Nephron progenitor cell (in vitro differentiated cells): Measurements from ENCODE around the gene ZNF664.

ENCODE experiments used
- DNase-seq: peaks from one replicate; pipeline ENCODE4 v3.0.0; 2021
- H3K27ac Mint-ChIP-seq: 2 replicates; pipeline ENCODE4 v1.8.0; 2021; ENCODE audit warnings: mild to moderate bottlenecking, moderate library complexity, mixed read lengths
- H3K27me3 Mint-ChIP-seq: 2 replicates; pipeline ENCODE4 v1.8.0; 2021; ENCODE audit warnings: mild to moderate bottlenecking, low read depth, mixed read lengths; ENCODE audit not compliant: poor library complexity
- H3K36me3 Mint-ChIP-seq: 2 replicates; pipeline ENCODE4 v1.8.0; 2021; ENCODE audit warnings: low read depth, mixed read lengths
- H3K4me1 Mint-ChIP-seq: 2 replicates; pipeline ENCODE4 v1.8.0; 2021; ENCODE audit warnings: mixed read lengths
- H3K4me3 Mint-ChIP-seq: 2 replicates; pipeline ENCODE4 v1.8.0; 2021; ENCODE audit warnings: mild to moderate bottlenecking, moderate library complexity, mixed read lengths
- H3K9me3 Mint-ChIP-seq: 2 replicates; pipeline ENCODE4 v1.8.0; 2021; ENCODE audit warnings: mild to moderate bottlenecking, moderate library complexity, mixed read lengths
- CTCF ChIP-seq: fragments of 200-600 bp; sonication (generic); IDR thresholded peaks from 2 replicates; pipeline ENCODE4 v1.5.0; 2021; ENCODE audit warnings: antibody characterized with exemption

ZNF664 gene

DNA sequence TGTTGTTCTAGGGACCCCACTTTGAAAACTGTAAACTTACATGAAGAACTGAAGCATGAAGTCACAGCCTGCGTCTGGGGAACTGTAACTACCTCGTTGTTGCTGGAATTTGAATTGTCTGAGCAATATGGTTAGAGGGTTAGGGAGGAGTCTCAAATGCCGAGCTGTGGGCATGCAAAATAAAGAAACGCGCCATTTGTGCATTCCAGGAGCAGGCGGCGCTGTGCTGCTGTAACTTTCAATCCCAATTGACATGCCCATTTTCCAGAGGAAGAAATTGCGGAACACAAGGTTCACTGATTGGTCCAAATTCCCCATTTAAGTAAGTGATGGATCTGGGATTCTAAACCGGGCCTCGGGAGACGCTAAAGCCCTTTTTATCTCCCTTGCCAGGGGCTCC, 61.3 kb downstream of the ZNF664 start:
- Mint-ChIP-seq H3K4me3 (no peak overlapping the region), H3K9me3 (peaks cover 5% of the 10 kb centered on the region), H3K4me1 (peaks cover 57% of the 10 kb centered on the region), H3K27ac (no peak overlapping the region), H3K36me3 (no peaks in the 10 kb centered on the region), H3K27me3 (peaks cover 4% of the 10 kb centered on the region)
- no peak for TF ChIP-seq CTCF
- DNase-seq: no peak

DNA sequence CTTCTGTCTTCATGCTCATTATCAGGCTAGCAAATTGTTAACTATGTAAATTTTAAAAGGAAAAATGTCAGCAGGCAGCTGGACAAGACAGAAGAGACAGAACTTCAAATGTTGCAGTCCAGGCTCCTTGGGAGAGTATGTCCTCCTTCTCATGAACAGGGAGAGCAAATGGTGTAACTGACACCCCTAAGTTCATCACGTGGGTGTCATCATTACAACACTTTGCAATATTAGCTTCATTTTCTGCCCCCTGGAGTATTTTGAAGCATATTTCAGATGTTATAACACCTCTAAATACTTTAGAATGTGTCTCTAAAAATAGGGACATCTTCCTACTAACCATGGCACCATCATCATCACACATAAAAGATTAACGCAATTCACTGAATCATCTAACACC, 62.1 kb downstream of the ZNF664 start:
- DNase-seq: no peak
- Mint-ChIP-seq H3K27me3 (peaks cover 4% of the 10 kb centered on the region), H3K36me3 (no peaks in the 10 kb centered on the region), H3K9me3 (peaks cover 5% of the 10 kb centered on the region), H3K27ac (no peak overlapping the region), H3K4me3 (no peak overlapping the region), H3K4me1 (peaks cover 57% of the 10 kb centered on the region)
- no peak for TF ChIP-seq CTCF

GRCh38 chr12:124036171-124036598, 63.2 kb downstream of the ZNF664 start:
- no peak overlapping the region for H3K27ac Mint-ChIP-seq

DNA sequence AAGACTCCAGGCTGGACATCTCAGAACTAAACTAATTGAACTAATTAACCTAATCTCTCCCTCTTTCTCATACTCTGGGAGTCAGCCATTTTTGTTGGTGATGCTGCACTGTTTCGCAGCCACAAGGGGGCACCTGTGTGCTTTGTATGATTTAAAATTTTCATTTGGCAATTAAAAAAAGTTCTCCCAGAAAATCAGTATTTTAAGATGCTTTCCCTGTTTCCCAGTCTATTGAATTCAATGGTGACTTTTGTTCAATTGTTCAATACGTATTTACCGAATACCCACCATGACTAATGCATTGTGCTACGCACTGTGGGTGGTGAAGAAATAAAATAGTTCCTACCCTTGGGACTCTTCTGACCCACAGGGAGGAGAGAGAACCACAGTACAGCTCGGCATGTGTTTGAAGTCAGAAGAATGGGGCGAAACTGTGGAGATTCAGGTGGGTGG, 63.7 kb downstream of the ZNF664 start:
- peak; percentile 51 for DNase-seq
- H3K9me3 Mint-ChIP-seq: peaks cover 5% of the 10 kb centered on the region
- H3K27me3 Mint-ChIP-seq: peaks cover 5% of the 10 kb centered on the region
- TF ChIP-seq CTCF: peak; percentile 95
- H3K4me3 Mint-ChIP-seq: peak overlapping the region; percentile 28
- peaks cover 50% of the 10 kb centered on the region for H3K4me1 Mint-ChIP-seq
- no peaks in the 10 kb centered on the region for H3K36me3 Mint-ChIP-seq
- H3K27ac Mint-ChIP-seq: no peak overlapping the region

More at GRCh38 chr12:124036171-124036598, 63.2 kb downstream of the ZNF664 start:
- peaks cover 4% of the 10 kb centered on the region for H3K27me3 Mint-ChIP-seq
- no peak for TF ChIP-seq CTCF
- no peaks in the 10 kb centered on the region for H3K36me3 Mint-ChIP-seq
- H3K9me3 Mint-ChIP-seq: peaks cover 5% of the 10 kb centered on the region
- H3K4me1 Mint-ChIP-seq: peaks cover 50% of the 10 kb centered on the region
- H3K4me3 Mint-ChIP-seq: peak overlapping the region; percentile 28
- DNase-seq: no peak

DNA sequence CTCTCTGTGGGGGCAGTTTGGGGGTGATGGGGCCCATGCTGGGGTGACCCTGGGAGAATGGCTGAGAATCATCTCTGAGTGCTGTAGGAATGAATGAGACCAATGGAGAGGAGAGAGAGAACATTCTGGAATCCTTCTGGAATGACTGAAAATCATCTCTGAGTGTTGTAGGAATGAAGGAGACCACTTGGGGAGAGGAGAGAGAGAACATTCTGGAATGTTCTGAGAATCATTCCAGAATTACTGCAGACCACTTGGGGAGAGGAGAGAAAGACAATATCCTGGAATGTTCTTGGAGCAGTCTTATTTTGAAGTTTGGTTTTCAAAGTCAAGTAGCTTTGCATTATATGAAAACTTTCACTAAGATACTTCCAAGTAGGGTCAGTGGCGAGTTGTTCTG, 64.3 kb downstream of the ZNF664 start:
- Mint-ChIP-seq H3K27me3 (peaks cover 6% of the 10 kb centered on the region), H3K9me3 (peaks cover 5% of the 10 kb centered on the region), H3K36me3 (no peaks in the 10 kb centered on the region), H3K4me1 (peaks cover 50% of the 10 kb centered on the region), H3K27ac (no peak overlapping the region), H3K4me3 (no peak overlapping the region)
- DNase-seq: no peak
- no peak for TF ChIP-seq CTCF

DNA sequence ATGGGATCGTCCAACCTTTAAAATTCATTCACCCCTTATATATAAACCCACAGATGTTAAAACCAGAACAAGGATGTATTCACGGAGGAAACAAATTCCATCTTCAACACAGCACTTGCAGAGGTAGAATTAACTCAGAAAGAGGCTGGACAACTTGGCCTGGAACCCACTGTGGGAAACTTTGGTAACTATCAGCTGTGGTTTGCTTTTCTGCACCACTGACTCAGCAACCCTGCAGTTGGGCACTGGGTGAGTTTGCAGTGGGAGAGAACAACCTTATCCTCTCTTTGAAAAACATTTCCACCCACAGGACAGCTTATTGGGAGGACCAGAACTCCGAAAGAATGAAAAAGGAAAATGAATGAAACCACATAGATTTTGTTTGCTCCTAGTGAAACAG, 66.3 kb downstream of the ZNF664 start:
- TF ChIP-seq CTCF: no peak
- Mint-ChIP-seq H3K27me3 (peaks cover 6% of the 10 kb centered on the region), H3K36me3 (no peaks in the 10 kb centered on the region), H3K27ac (no peak overlapping the region), H3K4me1 (peaks cover 49% of the 10 kb centered on the region), H3K4me3 (no peak overlapping the region), H3K9me3 (peaks cover 5% of the 10 kb centered on the region)
- no peak for DNase-seq
